GM18520 (cell line): ENCODE measurements around the gene CCDC182.

Experiments used
- ATAC-seq: cut with Tn5 transposase; IDR thresholded peaks from one replicate; pipeline ENCODE4 v1.9.1; 2021; ENCODE audit not compliant: unreplicated experiment

The CCDC182 gene

GRCh38 chr17:57745242-57745641 lies at the start of gene CCDC182:
TSS of gene CCDC182 (minus strand) at chr17:57745299. CDS start at chr17:57745272, 27 bp downstream.
- no peak for ATAC-seq

DNA sequence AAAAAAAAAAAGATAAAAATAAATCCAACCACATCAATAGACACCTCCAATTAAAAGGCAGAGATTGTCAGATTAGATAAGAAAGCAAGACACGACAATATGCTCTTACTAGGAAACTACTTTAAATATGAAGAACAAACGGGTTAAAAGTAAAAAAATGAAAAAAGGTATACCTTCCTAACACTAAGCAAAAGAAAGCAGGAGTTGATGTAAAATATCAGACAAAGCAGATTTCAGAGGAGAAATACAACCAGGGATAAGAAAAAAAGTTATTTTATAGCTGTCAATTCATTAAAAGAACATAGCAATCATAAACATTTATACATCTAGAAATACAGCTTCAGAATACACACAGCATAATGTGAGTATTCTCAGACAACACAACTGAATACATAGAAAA lies 49.7 kb upstream of the CCDC182 start:
- ATAC-seq: no peak

DNA sequence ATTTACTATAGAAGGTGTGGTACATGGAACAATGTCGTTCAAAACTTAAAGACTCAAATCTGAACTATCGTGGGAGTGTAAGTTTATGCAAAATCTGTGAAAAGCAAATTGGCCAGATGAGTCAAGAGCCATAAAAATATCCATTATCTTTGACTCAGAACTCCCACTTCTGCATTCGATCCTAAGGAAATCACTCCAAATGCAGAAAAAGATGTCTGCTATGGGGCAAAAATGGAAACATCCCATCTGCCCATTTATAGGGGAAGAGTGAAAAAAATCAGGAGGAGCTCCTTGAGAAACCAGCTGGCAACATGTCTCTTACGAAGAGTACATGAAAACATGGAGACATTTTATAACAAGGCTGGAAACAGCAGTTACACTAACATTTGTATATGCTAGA lies 43.6 kb upstream of the CCDC182 start:
- no peak for ATAC-seq

DNA sequence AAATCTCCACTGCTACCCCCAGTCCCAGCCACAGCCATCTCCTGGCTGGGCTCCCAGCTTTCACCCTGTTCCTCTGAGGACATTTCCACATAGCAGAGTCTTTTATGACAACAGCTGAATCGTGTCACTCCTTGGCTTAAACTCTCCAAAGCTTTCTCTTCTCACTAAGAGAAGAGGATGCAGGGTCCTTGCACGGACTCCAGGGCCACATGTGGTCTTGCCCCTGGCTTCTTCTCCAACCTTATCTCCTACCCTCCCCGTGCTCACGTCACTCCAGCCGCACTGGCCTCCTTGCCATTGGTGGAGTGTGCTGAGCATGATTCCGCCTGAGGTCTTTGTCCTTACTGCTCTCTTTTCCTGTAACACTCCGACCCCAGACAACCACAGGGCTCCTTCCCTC lies 39.9 kb upstream of the CCDC182 start:
- no peak for ATAC-seq

- no peak for ATAC-seq
These were observed 39.3 kb upstream of the CCDC182 start for GRCh38 chr17:57784226-57784895.

- ATAC-seq: no peak
These were observed 38.2 kb upstream of the CCDC182 start for GRCh38 chr17:57783338-57783742.

- no peak for ATAC-seq
These were observed 37.7 kb upstream of the CCDC182 start for GRCh38 chr17:57782647-57783337.

- no peak for ATAC-seq
These were observed 37.0 kb upstream of the CCDC182 start for GRCh38 chr17:57782062-57782490.

DNA sequence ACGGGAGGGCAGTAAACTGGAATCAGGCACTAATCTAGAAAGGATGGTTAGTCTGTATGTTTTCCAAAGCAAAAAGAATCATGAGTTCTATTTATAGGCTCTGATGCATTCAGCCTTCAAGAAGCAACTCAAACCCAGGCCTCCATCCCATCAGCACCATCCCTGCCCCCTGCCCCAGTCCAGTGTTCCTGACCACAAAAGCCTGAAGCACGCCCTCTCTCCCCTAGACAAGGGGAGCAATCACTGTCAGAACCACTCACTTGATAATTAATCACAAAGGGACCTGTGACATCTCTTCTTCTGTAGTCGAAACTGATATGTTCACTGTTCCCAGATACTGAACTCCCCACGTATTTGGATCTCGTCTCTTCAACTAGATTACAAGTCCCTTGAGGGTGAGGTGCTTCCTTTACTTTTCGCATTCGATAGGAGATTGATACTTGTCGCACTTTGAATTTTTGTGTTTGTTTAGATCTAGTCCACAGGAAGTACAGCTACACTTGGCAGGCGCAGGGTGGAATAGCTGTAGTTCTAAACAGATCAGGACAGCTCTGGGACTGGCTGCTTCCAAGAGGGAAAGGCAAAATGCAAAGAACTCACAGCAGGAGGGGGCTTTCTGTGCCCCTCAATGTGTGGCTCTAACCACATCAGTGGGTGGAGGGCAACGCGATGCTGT lies 36.4 kb upstream of the CCDC182 start:
- no peak for ATAC-seq

- no peak for ATAC-seq
These were observed 34.6 kb upstream of the CCDC182 start for GRCh38 chr17:57779706-57780105.

GRCh38 chr17:57778306-57778705 lies 33.2 kb upstream of the CCDC182 start:
- no peak for ATAC-seq

DNA sequence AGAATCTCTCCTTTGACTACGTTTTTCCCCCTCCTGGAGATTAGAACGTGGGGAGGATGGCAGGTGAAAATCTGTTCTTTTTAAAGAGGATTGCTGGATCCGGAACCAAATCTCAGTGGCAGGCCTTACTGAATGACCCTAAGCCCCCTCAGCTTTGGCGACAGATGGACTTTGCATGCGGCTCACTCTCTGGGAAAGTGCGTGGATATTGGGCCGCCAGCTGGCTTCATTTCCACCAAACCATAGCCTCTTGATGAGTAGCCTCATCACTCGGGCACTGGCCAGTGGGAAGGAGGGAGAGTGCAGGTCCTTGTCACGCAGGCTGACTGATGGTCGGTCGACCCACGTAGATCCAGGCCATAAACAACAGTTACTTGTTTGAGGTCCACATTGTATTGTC lies 31.3 kb upstream of the CCDC182 start:
- ATAC-seq: no peak

DNA sequence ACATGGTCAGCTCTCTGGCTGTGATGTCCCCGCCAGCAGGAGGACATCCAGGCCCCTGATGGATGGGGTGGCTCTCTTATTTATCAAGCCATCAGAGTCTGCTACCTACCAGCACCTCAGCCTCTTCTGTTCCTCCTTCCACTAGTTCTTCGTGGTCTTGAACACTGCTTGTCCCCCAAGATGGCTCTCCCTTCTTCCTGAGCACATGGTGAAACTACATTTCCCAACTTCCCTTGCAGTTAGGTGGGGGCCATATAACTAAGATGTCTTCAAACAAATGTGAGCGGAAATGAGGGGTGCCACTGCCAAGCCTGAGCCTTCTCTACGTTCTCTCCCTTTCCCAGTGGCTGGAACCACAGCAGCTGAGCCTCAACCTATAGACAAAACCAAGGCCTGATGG lies 29.8 kb upstream of the CCDC182 start:
- no peak for ATAC-seq

GRCh38 chr17:57773557-57773956 lies 28.5 kb upstream of the CCDC182 start:
- no peak for ATAC-seq

DNA sequence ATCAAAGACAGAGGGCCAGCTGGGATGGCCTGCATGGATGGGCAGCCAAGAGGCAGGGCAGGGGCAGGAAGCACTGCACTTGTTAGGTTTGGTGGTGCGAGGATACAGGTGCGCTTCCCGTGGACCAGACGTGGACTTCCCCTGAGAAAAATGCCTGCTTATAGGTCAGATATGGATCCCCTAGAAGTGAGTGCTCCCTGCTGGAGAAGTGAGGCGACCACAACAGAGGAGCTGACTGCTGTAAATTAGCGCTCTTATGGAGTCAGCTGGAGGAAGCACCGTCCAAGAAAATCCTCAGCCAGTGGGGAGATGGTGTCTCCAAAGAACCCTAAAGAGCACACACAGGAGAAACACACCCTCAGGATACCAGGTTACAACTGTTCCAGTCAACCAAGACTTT lies 27.7 kb upstream of the CCDC182 start:
- ATAC-seq: no peak

GRCh38 chr17:57767561-57767960 lies 22.5 kb upstream of the CCDC182 start:
- no peak for ATAC-seq

DNA sequence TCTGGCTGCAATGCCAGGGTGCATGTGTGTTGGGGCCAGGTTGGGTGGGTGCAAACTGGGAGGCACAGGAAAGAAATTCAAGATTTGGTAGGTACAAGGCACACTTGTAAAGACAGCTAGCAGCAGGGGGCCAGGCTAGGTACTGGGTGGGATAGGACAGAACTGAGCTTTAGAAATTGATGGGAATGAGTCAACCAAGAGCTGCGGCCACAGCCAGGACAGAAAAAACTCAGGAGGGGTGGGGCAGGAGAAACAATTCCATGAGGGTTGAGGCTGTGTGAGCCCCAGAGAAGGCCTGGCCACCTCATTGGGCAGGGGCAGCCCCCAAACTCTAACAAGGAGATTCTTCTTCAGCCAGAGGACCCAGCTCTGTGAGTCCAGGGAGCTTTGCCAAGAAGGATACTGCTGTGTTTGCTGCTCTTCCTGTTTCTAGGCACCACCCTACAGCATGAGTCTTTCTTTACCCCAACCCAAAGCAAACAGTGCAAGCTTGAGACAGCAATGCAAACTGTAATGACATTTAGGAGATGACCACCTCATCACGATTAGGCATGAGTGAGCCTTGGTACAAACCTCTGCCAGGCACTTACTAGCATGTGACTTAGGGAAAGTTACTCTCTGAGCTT lies 21.3 kb upstream of the CCDC182 start:
- ATAC-seq: no peak

- ATAC-seq: no peak
These were observed 17.6 kb upstream of the CCDC182 start for GRCh38 chr17:57762452-57763395.

- no peak for ATAC-seq
These were observed 16.8 kb upstream of the CCDC182 start for GRCh38 chr17:57761887-57762286.

GRCh38 chr17:57760046-57760445 lies 14.9 kb upstream of the CCDC182 start:
- ATAC-seq: no peak

- ATAC-seq: no peak
These were observed 13.6 kb upstream of the CCDC182 start for GRCh38 chr17:57758654-57759053.
